ENCODE results near the gene THSD7B. TPM values are rescaled to one million over a fixed set of nuclear protein-coding genes. Genes with fewer than 3 reads are reported as not detected.

THSD7B gene
- total RNA-seq, 1 donor from 2014 or later: 0.22 TPM

DNA sequence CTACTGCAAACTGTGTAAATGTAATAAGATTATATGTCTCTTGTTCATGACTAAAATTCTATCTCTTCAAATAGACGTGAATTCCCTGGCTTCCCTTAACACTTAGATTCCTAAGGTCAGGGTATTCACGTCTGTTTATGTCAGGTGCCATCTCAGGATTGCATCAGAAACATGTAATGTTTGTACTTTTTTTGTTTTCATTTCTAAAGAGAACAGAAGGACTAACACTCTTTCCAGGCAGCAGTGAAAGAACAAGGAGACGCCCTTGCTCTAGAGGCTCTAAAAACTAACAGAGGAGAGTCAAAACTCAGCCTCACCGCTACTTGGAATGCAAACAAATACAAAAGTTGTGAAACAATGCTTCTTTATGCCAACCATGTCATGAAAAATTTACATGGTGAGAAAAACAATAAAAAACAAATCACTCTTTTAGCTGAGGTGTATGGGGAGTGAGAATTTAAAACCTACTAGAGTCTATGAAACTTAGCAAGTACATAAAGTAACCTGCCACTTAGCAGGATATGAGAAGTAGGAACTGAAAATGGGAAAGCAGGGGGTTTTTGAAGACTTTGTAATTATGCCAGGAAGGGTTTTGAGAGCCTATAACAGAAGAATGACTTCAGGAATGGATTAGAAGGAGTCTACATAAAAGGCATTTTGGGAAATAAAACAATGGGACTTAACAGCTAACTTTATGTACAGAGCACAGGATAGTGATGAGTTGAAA is 522.7 kb downstream of the THSD7B start:
- no peak for DNase-seq (ENCODE audit: low spot score in 2 of 2, unreplicated experiment in 2 of 2)
- H3K4me1 Mint-ChIP-seq: no peaks in the 10 kb centered on the region
- H3K27me3 Mint-ChIP-seq (ENCODE audit: low read depth): peaks cover 2% of the 10 kb centered on the region
- H3K36me3 Mint-ChIP-seq: no peaks in the 10 kb centered on the region
- H3K4me3 Mint-ChIP-seq: no peak overlapping the region
- TF ChIP-seq, protein P1, sequence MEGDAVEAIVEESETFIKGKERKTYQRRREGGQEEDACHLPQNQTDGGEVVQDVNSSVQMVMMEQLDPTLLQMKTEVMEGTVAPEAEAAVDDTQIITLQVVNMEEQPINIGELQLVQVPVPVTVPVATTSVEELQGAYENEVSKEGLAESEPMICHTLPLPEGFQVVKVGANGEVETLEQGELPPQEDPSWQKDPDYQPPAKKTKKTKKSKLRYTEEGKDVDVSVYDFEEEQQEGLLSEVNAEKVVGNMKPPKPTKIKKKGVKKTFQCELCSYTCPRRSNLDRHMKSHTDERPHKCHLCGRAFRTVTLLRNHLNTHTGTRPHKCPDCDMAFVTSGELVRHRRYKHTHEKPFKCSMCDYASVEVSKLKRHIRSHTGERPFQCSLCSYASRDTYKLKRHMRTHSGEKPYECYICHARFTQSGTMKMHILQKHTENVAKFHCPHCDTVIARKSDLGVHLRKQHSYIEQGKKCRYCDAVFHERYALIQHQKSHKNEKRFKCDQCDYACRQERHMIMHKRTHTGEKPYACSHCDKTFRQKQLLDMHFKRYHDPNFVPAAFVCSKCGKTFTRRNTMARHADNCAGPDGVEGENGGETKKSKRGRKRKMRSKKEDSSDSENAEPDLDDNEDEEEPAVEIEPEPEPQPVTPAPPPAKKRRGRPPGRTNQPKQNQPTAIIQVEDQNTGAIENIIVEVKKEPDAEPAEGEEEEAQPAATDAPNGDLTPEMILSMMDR (IDR thresholded peaks at IDR 0.05; ENCODE audit: unreplicated experiment): no peak
- no peak overlapping the region for H3K27ac Mint-ChIP-seq
- peaks cover 8% of the 10 kb centered on the region for H3K9me3 Mint-ChIP-seq

DNA sequence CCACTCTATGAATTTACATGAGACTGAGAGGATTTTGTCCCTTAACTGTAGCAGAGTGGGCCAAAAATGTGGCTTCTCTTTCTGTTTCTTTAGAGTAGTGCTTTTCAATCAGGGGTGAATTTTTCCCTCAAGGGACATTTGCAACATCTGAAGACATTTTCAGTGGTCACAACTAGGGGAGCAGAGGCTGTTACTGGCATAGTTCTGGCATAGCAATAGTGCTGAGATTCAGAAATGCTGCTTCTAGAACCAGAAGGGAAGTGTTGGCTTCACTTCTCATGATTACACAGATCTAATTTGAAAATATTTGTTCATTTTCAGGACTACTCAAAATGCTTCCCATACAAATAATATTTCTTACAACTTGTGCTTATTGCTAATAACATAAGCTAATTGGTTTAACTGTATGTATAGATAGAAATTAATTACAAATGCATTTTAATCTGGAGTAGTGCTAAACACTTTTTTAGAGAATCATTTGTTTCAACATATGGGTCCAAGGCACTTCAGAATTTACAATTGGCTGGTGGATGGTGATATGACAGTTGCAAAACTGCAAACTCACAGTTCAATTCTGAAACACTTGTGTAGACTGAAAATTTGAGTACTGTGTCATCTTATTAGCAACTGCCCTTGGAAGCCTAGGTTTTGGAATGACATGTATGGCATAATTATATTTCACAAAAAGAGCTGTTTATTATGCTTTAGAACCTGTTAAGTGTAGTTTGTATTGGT is 526.7 kb downstream of the THSD7B start:
- TF ChIP-seq, protein P1 (IDR thresholded peaks at IDR 0.05; ENCODE audit: unreplicated experiment): no peak
- Mint-ChIP-seq H3K4me3 (no peak overlapping the region), H3K27ac (no peak overlapping the region), H3K36me3 (no peaks in the 10 kb centered on the region), H3K4me1 (no peaks in the 10 kb centered on the region), H3K27me3 (ENCODE audit: low read depth) (peaks cover 3% of the 10 kb centered on the region), H3K9me3 (no peaks in the 10 kb centered on the region)
- no peak for DNase-seq (ENCODE audit: low spot score in 2 of 2, unreplicated experiment in 2 of 2)

DNA sequence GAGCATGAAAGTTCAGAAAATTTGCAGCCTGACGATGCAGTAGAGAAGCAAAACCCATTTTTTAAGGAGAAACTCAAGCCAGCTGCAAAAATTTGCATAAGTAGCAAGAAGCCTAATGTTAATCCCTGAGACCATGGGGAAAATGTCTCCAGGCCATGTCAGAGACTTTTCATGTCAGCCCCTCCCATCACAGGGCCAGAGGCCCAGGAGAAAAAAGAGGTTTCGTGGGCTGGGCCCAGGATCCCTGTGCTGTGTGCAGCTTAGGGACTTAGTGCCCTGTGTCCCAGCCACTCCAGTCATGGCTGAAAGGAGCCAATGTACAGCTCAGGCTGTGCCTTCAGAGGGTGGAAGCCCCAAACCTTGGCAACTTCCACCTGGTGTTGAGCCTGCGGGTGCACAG is 533.0 kb downstream of the THSD7B start:
- TF ChIP-seq, protein P1 (IDR thresholded peaks at IDR 0.05; ENCODE audit: unreplicated experiment): no peak

DNA sequence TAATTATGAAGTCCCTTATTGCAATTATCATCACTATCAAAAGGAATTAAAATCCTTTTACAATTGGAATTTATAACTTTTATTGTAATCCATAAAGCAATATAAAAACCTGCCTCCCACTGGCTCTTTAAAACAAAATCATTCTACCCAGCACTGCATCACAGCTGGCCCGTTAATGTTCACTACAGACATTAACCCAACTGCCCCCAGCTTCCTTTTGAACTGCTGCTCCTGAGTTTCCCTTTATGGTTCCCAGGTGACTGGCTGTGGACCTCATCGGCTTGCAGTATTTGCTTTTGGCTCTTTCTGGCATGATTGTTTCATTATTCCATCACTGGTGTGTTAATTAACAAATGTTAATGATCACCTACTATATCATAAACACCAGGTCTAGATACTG is 535.6 kb downstream of the THSD7B start:
- no peak overlapping the region for H3K4me3 Mint-ChIP-seq
- H3K27me3 Mint-ChIP-seq (ENCODE audit: low read depth): peaks cover 4% of the 10 kb centered on the region
- no peaks in the 10 kb centered on the region for H3K36me3 Mint-ChIP-seq
- peaks cover 7% of the 10 kb centered on the region for H3K9me3 Mint-ChIP-seq
- TF ChIP-seq, protein P1 (IDR thresholded peaks at IDR 0.05; ENCODE audit: unreplicated experiment): no peak
- no peaks in the 10 kb centered on the region for H3K4me1 Mint-ChIP-seq
- DNase-seq (ENCODE audit: low spot score in 2 of 2, unreplicated experiment in 2 of 2): no peak
- no peak overlapping the region for H3K27ac Mint-ChIP-seq

More for the DNA sequence above, 533.0 kb downstream of the THSD7B start:
- no peaks in the 10 kb centered on the region for H3K36me3 Mint-ChIP-seq
- H3K4me3 Mint-ChIP-seq: no peak overlapping the region
- peaks cover under 1% of the 10 kb centered on the region for H3K27me3 Mint-ChIP-seq (ENCODE audit: low read depth)
- DNase-seq (ENCODE audit: low spot score in 2 of 2, unreplicated experiment in 2 of 2): no peak
- H3K27ac Mint-ChIP-seq: no peak overlapping the region
- H3K4me1 Mint-ChIP-seq: no peaks in the 10 kb centered on the region
- peaks cover 7% of the 10 kb centered on the region for H3K9me3 Mint-ChIP-seq

DNA sequence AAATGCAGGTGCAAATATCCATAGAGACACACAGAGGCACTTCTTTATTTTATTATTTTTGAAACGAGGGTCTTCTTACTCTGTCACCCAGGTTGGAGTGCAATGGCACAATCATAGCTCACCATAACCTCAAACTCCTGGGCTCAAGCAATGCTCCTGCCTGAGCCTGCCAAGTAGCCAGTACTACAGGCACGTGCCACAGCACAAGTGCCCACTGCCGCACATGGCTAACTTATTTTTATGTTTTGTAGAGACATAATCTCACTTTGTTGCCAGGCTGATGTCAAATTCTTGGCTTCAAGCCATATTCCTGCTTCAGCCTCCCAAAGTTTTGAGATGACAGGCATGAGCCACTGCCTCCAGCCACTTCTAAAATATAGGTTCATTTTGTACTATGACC is 537.6 kb downstream of the THSD7B start:
- Mint-ChIP-seq H3K9me3 (peaks cover 2% of the 10 kb centered on the region), H3K4me1 (no peaks in the 10 kb centered on the region), H3K36me3 (no peaks in the 10 kb centered on the region), H3K4me3 (no peak overlapping the region), H3K27ac (no peak overlapping the region), H3K27me3 (ENCODE audit: low read depth) (peaks cover 4% of the 10 kb centered on the region)
- no peak for DNase-seq (ENCODE audit: low spot score in 2 of 2, unreplicated experiment in 2 of 2)
- TF ChIP-seq, protein P1 (IDR thresholded peaks at IDR 0.05; ENCODE audit: unreplicated experiment): no peak

Data from mesothelial cell of epicardium (in vitro differentiated cells).